ENCODE measurements around the gene TTC1.

DNA sequence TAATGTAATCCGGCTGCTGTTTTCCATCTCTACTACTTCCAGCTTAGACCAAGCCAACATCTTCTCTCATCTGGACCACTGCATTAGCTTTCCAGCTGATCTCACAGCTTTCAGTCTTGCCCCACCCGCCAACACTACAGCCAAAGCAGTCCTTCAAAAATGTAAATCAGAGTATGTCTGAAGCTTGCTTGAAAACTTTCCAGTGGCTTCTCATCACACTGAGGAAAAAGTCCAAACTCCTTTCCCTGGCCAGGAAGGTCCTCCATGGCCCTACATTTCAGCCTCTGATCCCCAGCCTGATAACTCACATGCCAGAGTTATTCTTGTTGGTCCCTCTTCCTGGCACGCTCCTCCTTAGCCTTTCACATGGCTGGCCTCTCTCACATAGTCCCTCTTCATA lies 38.5 kb downstream of the TTC1 start:
- no peak for TF ChIP-seq CTCF (IDR thresholded peaks at IDR 0.05)
- TF ChIP-seq POLR2AphosphoS5 (IDR thresholded peaks at IDR 0.05) = no peak
- TF ChIP-seq POLR2A (IDR thresholded peaks at IDR 0.05) = no peak
- TF ChIP-seq EP300 (IDR thresholded peaks at IDR 0.05) = no peak
